HT-29 (cell line): ENCODE data around the gene DHX8. TPM values are rescaled to one million over a fixed set of nuclear protein-coding genes. Genes with fewer than 3 reads are reported as not detected.
"Not testable (repeated sequence)": the region's sequence is repeated elsewhere in the genome, so short reads cannot be mapped to it uniquely, and the experiment has no call there.

Source experiments
- DNase-seq: peaks from one replicate; pipeline ENCODE4 v3.0.0-alpha.2; 2015; ENCODE audit warnings: low spot score
- total RNA-seq: library from RNA; depleted of rRNA; stranded (reverse); fragments of >200 nt; shearing (Covaris generic); gene quantifications from 2 replicates; pipeline ENCODE4 v1.2.3, GENCODE V29; 2014

The DHX8 gene
- total RNA-seq, 1 experiment from 2014 or later, result 33.8 TPM

- DNase-seq, result no peak
These were observed 22.6 kb upstream of the DHX8 start for GRCh38 chr17:43461185-43461584.

- not testable (repeated sequence) for DNase-seq
These were observed 21.2 kb upstream of the DHX8 start for GRCh38 chr17:43462569-43462968.

GRCh38 chr17:43463241-43463640, 20.5 kb upstream of the DHX8 start:
- DNase-seq, result no peak

GRCh38 chr17:43464046-43464445, 19.7 kb upstream of the DHX8 start:
- DNase-seq, result no peak

- no peak for DNase-seq
These were observed 18.7 kb upstream of the DHX8 start for GRCh38 chr17:43465049-43465448.

GRCh38 chr17:43467981-43468581, 15.7 kb upstream of the DHX8 start:
- DNase-seq, result no peak

GRCh38 chr17:43468691-43469139, 15.1 kb upstream of the DHX8 start:
- DNase-seq, result no peak

- no peak for DNase-seq
These were observed 14.6 kb upstream of the DHX8 start for GRCh38 chr17:43469145-43469544.

GRCh38 chr17:43471585-43472160, 12.1 kb upstream of the DHX8 start:
- no peak for DNase-seq

- DNase-seq, result no peak
These were observed 8.2 kb upstream of the DHX8 start for GRCh38 chr17:43475494-43476089.

GRCh38 chr17:43476306-43476705, 7.5 kb upstream of the DHX8 start:
- not testable (repeated sequence) for DNase-seq

- no peak for DNase-seq
These were observed 5.7 kb upstream of the DHX8 start for GRCh38 chr17:43477832-43478634.

- no peak for DNase-seq
These were observed 3.8 kb upstream of the DHX8 start for GRCh38 chr17:43479948-43480347.

GRCh38 chr17:43482103-43483012, 1.4 kb upstream of the DHX8 start:
- DNase-seq, result no peak

GRCh38 chr17:43490621-43491020, 6.8 kb downstream of the DHX8 start:
- DNase-seq, result no peak

GRCh38 chr17:43509440-43509839, 25.7 kb downstream of the DHX8 start:
- DNase-seq, result not testable (repeated sequence)

- not testable (repeated sequence) for DNase-seq
These were observed 27.4 kb downstream of the DHX8 start for GRCh38 chr17:43511199-43511598.

GRCh38 chr17:43515656-43516055, 31.9 kb downstream of the DHX8 start:
- no peak for DNase-seq

- DNase-seq, result no peak
These were observed 33.4 kb downstream of the DHX8 start for GRCh38 chr17:43517161-43517560.

- no peak for DNase-seq
These were observed 34.0 kb downstream of the DHX8 start for GRCh38 chr17:43517615-43518386.

- DNase-seq, result no peak
These were observed 37.6 kb downstream of the DHX8 start for GRCh38 chr17:43521389-43521788.
